Measurements from ENCODE around the gene GRM4.

DNA sequence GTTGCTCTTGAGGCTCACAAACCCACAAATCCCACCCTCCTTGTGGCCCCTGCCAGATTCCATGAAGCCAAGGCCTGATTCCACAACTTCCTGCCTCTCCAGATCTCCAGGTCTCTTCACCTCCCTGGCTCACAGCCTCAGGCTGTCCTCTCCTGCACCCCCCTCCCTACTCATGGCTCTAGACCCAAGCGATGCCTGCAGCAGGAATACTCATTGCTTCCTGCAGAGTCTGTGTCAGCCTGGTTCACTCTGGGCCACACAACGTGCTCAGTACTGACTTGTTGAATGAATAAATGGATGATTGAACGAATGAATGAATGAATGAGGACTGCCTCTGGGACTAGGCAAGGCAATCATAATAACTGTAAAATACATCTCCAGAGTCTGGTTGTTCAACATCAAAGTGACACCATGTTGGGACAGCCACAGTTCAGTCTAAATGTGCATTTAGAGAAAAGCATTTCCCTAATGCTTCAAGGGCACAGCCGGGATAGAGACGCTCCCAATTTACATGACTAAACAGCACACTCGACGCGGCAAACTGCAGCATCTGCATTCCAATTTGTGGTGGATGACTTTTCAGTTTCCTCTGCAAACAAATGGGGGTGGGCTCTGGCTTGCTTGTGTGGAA is 139.9 kb downstream of the GRM4 start:
- TF ChIP-seq CTCF (IDR thresholded peaks at IDR 0.05) (no peak), POLR2A (IDR thresholded peaks at IDR 0.05) (no peak)

All from Peyer's patch (tissue), 4 donors.